ENCODE results near the gene GKN1. TPM values are rescaled to one million over a fixed set of nuclear protein-coding genes. Genes with fewer than 3 reads are reported as not detected.
A peak's percentile ranks its signal among the peaks of the same experiment; 100 is the strongest.

The GKN1 gene
- total and polyA plus RNA-seq, 8 donors: 0.75 to 8.0 TPM; not detected in 6

DNA sequence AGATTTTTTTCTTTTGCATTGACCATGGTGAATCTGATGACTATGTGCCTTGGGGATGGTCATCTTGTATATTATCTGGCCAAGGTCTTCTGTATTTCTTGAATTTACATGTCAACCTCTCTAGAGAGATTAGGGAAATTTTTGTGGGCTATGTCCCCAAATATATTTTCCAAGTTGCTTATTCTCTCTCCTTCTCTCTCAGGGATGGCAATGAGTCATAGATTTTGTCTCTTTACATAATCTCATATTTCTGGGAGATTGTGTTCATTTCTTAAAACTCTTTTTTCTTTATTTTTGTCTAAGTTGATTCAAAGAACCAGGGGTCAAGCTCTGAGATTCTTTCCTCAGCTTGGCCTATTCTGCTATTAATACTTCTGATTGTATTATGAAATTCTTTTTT lies 31.6 kb upstream of the GKN1 start:
- intact Hi-C loops (cut with DNase I): no loop called here

DNA sequence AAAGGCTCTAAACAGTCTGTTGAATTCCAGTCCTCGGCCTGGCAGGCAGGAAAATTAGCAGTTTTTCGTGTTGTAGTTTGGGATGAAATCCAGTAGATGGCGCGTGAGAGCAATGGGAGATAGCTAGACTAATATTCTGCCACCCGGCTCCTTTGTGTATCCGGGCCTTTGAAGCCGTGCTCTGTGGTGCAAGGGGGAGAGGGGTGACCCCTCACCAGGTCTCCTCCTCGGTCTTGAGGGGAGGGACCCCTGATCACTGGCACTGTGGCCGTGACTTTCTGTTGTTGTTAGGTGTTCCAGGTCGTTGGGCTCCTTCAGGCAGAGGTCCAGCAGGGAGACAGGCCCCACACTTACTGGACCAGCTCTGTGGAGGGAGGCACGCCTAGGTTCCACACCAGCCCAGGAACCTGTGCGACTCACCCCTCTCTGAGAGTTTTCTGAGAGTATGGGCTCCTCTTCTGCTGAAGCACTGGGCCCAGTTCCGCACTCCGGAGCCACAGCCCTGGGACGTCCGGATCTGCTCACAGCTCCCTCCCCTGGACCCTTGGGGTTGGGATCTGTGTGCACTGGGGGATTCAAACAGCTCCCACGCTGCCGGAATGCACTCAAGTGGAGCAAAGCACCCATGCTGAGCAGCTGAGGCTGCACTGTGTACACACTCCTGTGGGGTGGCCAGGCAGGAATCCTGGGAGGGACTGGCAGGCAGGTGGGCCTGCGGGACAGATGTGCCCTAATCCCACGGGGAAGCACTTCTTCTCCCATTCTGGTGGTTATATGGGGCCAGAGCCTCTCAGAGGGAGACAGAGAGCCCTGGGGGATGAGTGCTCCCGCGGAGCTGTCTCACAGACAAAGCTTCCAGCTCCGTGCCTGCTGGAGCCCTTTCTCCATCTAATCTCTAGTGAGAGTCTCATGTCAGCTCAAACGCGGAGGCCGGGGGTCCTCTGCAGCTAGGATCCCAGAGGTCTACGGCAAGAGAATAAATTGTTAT lies 30.6 kb upstream of the GKN1 start:
- 34 to 36% methylated on average over 27 of the region's 27 CpGs for WGBS, 2 donors
- no peak overlapping the region for H3K27ac ChIP-seq

More for the DNA sequence above, 31.6 kb upstream of the GKN1 start:
- TF ChIP-seq, protein P1, sequence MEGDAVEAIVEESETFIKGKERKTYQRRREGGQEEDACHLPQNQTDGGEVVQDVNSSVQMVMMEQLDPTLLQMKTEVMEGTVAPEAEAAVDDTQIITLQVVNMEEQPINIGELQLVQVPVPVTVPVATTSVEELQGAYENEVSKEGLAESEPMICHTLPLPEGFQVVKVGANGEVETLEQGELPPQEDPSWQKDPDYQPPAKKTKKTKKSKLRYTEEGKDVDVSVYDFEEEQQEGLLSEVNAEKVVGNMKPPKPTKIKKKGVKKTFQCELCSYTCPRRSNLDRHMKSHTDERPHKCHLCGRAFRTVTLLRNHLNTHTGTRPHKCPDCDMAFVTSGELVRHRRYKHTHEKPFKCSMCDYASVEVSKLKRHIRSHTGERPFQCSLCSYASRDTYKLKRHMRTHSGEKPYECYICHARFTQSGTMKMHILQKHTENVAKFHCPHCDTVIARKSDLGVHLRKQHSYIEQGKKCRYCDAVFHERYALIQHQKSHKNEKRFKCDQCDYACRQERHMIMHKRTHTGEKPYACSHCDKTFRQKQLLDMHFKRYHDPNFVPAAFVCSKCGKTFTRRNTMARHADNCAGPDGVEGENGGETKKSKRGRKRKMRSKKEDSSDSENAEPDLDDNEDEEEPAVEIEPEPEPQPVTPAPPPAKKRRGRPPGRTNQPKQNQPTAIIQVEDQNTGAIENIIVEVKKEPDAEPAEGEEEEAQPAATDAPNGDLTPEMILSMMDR (IDR thresholded peaks at IDR 0.05): no peak
- Histone ChIP-seq H3K36me3 (no peaks in the 10 kb centered on the region), H3K4me3 (no peak overlapping the region), H3K27ac (no peak overlapping the region), H3K4me1 (no peaks in the 10 kb centered on the region), H3K27me3 (no peaks in the 10 kb centered on the region), H3K9me3 (no peaks in the 10 kb centered on the region)
- DNase-seq: no peak
- FAIRE-seq: no peak
- no peak for ATAC-seq

DNA sequence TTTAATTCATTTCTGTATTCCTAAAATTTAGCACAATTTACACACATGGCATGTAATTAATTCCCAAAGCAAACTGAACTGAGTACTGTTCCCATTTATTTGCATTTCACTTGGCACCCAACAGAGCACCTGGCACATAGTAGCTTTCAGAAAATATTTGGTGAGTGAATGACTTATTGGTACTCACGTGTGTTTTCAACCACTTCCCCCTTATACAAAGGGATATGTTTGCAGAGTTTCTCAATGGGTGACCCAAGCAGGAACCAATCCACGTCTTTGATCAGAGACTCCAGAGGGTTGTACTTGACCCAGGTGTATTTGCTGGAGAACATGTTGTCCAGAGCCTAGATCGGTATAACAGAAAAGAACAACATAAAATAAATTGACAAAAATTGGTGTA lies 28.3 kb upstream of the GKN1 start:
- Histone ChIP-seq H3K4me1 (no peaks in the 10 kb centered on the region), H3K27me3 (no peaks in the 10 kb centered on the region), H3K27ac (no peak overlapping the region), H3K9me3 (no peaks in the 10 kb centered on the region), H3K4me3 (no peak overlapping the region), H3K36me3 (no peaks in the 10 kb centered on the region)
- no peak for DNase-seq
- TF ChIP-seq, protein P1 (IDR thresholded peaks at IDR 0.05): no peak
- intact Hi-C loops (cut with DNase I): no loop called here
- ATAC-seq: peak; percentile 37 to 62 (median 46)
- WGBS, 2 donors: 33 to 34% methylated on average over 3 of the region's 3 CpGs
- FAIRE-seq: no peak

More for the DNA sequence above, 30.6 kb upstream of the GKN1 start:
- ATAC-seq (peak; percentile 71 to 95 (median 88)), DNase-seq (peak in 5 of 6 donors; percentile 30 to 68 (median 33)), FAIRE-seq (peak; percentile 60)
- Histone ChIP-seq H3K4me1 (no peaks in the 10 kb centered on the region), H3K4me3 (no peak overlapping the region), H3K9me3 (no peaks in the 10 kb centered on the region), H3K36me3 (no peaks in the 10 kb centered on the region), H3K27me3 (no peaks in the 10 kb centered on the region)
- intact Hi-C loops (cut with DNase I): no loop called here
- TF ChIP-seq, protein P1 (IDR thresholded peaks at IDR 0.05): peak; percentile 66 to 82 (median 74)

DNA sequence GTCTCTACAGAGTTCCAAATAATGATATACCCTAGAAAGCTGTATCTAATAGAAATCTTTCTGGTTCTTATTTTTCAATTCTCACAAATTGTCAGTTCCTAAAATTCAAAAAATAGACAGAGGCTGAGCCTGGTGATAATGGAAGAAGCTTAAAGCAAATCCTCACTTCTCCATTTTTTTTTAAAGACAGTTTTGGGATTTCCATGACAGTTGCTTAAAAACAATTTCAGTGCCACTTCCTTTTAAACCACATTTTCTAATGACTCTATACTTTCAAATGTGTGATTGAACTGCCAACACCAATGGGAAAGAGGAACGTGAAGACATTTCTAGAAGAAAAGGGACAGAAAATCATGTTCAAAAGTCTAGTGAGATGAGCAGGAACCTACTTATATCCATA lies 25.7 kb upstream of the GKN1 start:
- H3K27ac ChIP-seq: no peak overlapping the region
- no peaks in the 10 kb centered on the region for H3K4me1 ChIP-seq
- TF ChIP-seq, protein P1 (IDR thresholded peaks at IDR 0.05): no peak
- intact Hi-C loops (cut with DNase I): no loop called here
- WGBS, 2 donors: 43 to 58% methylated on average over 1 of the region's 1 CpG
- ATAC-seq: no peak
- no peak overlapping the region for H3K4me3 ChIP-seq
- no peaks in the 10 kb centered on the region for H3K27me3 ChIP-seq
- H3K9me3 ChIP-seq: no peaks in the 10 kb centered on the region
- H3K36me3 ChIP-seq: no peaks in the 10 kb centered on the region
- DNase-seq: no peak
- FAIRE-seq: no peak

DNA sequence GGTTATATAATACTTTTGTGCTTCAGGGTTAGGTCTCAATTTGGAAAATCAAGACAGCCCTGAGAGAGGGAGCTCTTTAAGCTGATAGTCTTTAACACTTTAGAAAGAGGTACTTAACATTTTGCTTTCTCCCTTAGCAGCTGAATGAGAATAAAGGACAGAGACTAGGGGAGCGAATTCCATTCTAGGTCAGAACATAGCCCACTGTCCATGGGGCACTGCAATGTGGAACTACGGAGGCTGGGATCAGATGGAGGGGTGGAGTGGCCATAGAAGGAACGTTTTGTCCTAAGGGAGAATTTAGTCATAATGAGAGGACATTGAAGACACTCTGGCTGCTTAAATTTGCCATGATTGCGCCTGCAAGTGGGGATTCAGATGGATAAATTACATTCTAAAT lies 22.5 kb upstream of the GKN1 start:
- Histone ChIP-seq H3K9me3 (no peaks in the 10 kb centered on the region), H3K4me3 (no peak overlapping the region), H3K4me1 (no peaks in the 10 kb centered on the region), H3K36me3 (no peaks in the 10 kb centered on the region), H3K27me3 (no peaks in the 10 kb centered on the region), H3K27ac (no peak overlapping the region)
- DNase-seq: no peak
- intact Hi-C loops (cut with DNase I): no loop called here
- ATAC-seq: no peak
- WGBS, 2 donors: 63 to 74% methylated on average over 4 of the region's 4 CpGs
- no peak for FAIRE-seq
- TF ChIP-seq, protein P1 (IDR thresholded peaks at IDR 0.05): no peak

All from pancreas (tissue), 10 donors.